Esophagus squamous epithelium (tissue), 4 donors: ENCODE measurements around the gene APLF.

Experiments
- POLR2A ChIP-seq, 4 donors: fragments of 450-650 bp; IDR thresholded peaks; one replicate each; pipeline ENCODE4 v1.6.1; 2017; ENCODE audit warnings: antibody characterized with exemption in 4 of 4, mild to moderate bottlenecking in 4 of 4, moderate library complexity in 3 of 4
- TF ChIP-seq, protein P1 (sequence below), 6 experiments: fragments of 450-650 bp in 4 of 6; fragments of 200-600 bp in 2 of 6; sonication (generic) in 2 of 6; IDR thresholded peaks; one replicate each; pipeline ENCODE4 v1.5.1; 2016 to 2019; ENCODE audit warnings: antibody characterized with exemption in 6 of 6, mild to moderate bottlenecking in 4 of 6, moderate library complexity in 4 of 6

DNA sequence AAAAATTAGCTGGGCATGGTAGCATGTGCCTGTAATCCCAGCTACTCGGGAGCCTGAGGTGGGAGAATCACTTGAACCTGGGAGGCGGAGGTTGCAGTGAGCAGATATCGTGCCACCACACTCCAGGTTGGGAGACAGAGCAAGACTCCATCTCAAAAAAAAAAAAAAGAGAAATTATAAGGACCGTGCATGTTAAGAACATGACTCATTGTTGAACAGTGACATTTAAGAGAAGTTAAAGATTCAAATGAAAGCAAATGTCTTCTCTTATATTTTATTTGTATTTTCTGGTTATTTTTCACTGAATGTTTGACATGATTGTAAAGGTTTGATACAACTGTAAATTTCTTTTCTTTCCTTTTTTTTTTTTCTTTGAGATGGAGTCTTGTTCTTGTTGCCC lies 69.6 kb downstream of the APLF start:
- TF ChIP-seq, protein P1, sequence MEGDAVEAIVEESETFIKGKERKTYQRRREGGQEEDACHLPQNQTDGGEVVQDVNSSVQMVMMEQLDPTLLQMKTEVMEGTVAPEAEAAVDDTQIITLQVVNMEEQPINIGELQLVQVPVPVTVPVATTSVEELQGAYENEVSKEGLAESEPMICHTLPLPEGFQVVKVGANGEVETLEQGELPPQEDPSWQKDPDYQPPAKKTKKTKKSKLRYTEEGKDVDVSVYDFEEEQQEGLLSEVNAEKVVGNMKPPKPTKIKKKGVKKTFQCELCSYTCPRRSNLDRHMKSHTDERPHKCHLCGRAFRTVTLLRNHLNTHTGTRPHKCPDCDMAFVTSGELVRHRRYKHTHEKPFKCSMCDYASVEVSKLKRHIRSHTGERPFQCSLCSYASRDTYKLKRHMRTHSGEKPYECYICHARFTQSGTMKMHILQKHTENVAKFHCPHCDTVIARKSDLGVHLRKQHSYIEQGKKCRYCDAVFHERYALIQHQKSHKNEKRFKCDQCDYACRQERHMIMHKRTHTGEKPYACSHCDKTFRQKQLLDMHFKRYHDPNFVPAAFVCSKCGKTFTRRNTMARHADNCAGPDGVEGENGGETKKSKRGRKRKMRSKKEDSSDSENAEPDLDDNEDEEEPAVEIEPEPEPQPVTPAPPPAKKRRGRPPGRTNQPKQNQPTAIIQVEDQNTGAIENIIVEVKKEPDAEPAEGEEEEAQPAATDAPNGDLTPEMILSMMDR (IDR thresholded peaks at IDR 0.05), result no peak
- no peak for TF ChIP-seq POLR2A (IDR thresholded peaks at IDR 0.05)
